HG03103 (cell line): ENCODE measurements around the gene IRF4.

Experiments
- ATAC-seq: cut with Tn5 transposase; IDR thresholded peaks from one replicate; pipeline ENCODE4 v1.9.1; 2021; ENCODE audit warnings: low read depth; ENCODE audit not compliant: unreplicated experiment

The IRF4 gene

DNA sequence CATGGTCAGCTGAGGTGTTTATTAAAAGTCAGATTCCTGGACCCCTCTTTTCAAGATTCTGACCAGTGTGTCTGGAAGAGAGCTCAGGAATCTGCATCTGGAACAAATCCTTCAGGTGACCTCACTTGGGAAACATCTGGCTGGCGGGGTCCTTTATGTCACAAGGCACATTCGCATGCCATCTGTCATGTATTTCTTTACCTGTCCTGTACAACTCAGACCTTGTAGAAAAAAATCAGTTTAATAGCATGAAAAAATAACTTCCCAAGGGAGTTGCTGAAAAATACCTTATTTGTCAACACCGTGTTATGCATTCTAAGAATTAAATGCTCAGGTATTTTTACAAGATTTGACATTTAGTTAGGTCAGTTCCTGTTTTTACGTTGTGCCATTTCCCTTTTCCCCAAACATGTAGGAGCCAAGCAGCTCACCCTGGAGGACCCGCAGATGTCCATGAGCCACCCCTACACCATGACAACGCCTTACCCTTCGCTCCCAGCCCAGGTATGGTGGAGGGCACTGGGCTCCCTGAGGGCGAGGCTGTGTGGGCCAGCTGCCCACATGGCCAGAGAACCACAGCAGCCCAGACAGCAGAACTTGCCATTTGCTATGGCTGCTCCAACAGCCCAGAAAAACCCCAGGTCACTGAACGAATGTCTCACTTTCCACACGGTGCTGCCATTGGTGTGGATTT, 4.0 kb downstream of the IRF4 start:
- no peak for ATAC-seq

DNA sequence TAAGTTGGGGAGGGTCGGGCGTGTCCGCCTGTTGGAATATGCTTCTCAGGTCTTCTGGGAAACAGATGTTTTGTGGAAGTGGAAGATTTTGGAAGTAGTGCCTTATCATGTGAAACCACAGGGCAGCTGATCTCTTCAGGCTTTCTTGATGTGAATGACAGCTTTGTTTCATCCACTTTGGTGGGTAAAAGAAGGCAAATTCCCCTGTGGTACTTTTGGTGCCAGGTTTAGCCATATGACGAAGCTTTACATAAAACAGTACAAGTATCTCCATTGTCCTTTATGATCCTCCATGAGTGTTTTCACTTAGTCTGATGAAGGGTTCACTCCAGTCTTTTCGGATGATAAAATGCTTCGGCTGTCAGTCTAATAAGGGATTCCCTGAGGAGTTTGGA, 4.6 kb downstream of the IRF4 start:
- no peak for ATAC-seq

DNA sequence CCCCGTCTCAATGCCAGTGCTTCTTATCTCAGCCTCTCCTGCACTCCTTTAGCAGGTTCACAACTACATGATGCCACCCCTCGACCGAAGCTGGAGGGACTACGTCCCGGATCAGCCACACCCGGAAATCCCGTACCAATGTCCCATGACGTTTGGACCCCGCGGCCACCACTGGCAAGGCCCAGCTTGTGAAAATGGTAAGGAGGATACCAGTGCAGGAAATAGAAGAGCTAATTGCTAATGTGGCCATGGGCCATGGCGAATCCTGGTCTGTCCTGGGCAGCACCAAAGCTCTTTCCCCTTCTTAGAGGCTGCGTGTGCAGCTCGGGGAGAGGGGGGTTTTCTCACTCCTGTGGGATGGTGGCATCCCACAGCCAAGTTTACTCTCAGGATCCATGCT, 5.5 kb downstream of the IRF4 start:
- no peak for ATAC-seq

DNA sequence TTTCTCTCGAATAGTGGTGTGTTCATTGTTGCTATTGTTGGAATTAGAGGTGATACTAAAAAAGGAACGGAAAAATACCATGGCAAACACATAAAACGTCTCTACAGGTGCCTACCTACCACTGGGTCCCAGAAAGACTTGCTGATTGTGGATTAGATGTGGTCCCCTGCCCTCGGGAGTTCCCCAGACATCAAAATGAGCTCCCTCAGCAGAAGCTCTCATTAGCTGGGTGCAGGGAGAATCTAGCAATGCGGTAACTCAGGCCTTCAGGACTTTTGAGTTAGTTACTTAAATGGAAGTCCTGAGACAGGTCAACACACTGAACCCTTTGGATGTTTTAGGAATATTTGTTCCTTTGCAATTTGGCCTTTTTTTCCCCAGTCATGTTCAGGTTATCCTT, 6.1 kb downstream of the IRF4 start:
- ATAC-seq = no peak

DNA sequence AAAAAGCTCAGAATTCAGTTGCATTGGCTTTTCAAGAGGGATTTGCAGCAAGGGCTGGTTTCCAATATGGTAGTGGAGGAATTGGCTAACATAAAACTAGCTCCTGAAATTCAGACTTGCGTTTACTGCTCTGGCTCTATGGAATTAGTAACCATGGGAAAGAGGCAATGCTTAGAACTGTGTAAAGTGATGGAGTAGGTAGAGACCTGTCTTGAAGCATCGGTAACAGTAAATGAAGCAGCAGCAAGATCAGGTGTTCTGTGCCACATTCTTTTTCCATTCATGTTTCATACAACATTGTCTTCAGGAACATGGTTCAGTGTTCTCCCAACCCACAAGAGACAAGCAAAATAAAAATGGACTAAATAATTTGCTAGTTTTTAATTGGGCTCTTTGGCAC, 6.5 kb downstream of the IRF4 start:
- ATAC-seq = no peak

DNA sequence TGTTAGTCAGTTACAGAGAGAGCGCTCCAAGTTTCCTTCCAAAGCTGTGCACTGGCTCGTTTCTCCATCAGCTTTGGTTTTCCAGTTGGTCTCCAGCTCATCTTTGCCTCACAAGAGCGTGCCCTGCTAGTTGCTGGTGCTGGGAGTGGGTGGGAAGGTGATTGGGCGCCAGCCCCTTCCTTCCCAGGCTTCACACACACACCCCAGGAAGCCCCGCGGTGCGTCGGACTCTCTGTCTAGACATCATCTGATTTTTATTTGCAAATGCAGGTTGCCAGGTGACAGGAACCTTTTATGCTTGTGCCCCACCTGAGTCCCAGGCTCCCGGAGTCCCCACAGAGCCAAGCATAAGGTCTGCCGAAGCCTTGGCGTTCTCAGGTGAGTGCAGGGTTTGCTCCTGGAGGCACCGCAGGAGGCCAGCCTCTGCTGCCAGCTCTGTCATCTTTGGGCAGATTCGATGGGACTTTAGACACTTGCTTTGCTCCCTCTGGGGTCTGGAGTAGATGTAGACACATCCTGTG, 7.1 kb downstream of the IRF4 start:
- no peak for ATAC-seq

DNA sequence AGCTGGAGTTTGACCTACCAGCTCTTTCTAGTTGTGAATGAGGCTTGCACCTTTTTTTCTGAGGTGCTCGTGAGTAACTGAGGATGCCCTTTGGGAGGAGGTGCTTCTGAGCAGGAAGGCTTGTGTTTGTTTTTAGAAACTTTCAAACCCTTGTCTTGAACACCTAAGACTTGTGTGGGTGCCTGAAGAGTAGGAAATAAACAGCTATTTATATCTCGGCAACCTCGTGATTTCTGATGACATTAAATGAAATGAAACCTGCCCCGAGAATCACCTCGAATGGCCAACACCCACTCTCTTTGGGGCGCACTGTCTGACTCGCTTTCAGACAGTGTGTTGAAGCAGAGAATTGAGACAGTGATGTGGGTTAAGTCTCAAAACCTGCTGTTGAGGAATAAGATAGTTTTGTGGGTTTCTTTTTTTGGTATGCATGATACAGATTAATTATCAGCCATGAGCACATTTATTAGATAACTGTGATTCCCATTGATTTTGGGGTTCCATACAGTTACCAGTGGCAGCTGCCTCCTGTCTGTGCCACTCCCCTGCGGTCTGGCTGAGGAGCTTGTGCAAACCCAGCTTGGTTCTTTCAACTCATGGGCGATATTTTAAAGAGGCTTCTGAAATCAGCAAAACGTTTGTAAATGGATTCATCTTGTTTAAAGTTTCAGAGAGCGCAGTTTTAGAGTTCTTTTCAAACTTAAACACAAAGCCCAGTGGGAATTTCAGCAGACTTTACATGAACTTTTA, 8.4 kb downstream of the IRF4 start:
- peak; percentile 40 for ATAC-seq

DNA sequence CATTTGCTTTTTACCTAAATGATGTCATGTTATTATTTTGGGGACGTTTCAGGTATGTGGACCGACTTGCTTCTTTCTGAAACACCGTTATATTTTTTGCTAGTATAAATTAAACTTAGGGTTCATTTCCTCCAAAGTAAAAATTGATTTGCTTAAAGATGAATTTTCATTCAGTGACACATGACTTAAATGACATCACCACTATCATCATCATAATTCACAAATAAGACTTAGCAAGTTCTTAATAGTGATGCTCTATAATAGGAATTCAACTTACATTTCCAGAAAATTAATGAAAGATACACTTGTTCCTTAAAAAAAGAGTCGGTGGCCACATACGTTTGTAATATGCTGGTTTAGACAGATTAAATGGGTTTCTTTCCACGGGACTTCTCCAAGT, 9.3 kb downstream of the IRF4 start:
- no peak for ATAC-seq

DNA sequence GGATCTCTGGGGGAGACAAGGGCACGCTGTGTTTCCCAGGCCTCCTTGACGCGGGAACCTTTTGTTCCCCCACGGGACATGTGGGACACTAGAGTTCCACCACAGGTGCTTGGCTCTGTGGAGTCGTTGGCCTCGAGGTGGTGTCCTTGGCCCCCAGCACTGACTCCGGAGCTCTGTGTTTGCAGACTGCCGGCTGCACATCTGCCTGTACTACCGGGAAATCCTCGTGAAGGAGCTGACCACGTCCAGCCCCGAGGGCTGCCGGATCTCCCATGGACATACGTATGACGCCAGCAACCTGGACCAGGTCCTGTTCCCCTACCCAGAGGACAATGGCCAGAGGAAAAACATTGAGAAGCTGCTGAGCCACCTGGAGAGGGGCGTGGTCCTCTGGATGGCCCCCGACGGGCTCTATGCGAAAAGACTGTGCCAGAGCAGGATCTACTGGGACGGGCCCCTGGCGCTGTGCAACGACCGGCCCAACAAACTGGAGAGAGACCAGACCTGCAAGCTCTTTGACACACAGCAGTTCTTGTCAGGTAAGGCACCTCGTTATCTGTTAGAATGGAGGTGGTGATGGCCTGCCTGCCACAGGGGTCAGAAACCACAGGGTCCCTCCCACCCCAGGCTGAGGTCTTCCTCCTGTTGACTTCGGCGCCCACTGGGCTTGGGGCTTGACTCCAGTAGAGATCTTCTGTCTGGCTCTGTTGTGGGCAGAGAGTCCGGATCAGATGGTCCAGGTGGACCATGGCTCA, 9.9 kb downstream of the IRF4 start:
- no peak for ATAC-seq

DNA sequence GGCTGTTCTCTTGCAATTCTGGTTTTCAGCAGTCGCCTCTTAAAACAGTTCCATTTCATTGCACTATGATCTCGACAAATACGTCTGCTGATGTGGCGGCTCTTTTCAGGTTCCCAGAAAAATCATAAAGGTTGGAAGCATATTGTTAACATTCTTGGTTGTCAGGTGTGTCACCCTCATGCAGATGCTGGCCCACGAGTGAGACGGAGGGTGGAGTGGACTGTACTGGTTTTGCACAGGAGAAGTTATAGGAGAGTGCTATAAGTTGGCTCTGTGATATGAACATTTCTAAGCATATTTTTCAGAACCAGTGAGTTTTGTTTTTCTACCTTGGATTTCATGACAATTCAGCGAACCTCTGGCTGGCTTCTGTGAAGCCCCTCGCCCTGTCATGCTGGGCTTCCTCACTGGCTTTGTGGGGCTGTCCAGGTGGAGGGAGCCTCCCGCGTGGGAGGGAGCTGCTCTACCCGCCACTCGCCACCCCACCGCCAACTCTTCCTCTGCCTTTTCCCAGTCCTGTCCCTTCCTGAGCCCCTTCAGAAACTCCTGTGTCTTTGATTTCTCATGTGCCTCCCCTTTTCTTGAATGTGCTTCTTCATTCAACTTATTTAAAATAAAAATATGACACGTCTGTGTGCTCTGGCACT, 10.6 kb downstream of the IRF4 start:
- no peak for ATAC-seq

DNA sequence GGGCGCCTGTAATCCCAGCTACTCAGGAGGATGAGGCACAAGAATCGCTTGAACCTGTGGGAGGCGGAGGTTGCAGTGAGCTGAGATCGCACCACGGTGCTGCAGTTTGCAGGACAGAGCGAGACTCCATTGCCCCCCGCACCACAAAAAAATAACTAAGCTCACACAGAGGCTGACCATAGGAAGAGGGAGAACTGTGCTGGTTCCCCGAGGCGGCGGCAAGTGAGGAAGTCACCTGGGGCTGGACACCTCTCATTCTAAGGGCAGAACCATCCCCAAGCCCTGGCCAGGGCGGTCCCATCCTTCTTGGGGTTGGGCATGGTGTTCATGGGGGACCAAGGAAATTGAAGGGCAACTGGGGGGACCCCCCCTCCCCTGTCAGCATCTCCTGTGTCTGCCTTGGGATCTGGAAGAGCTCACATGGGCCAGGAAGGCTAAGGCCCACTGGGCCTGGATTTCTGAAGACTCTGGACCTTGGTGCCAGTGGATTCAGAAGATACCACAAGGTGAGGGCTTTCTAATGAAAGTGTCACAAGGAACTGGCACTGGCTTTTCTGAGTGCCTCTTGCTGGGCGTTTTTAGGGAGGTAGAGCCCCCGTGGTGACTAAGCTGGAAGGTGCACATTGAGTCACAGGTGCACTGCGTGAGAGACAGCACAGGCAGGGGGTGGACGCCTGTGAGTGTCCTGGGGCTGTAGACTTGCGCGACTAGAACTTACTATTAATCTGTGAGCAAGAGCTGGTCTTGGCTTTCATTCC, 11.5 kb downstream of the IRF4 start:
- no peak for ATAC-seq

DNA sequence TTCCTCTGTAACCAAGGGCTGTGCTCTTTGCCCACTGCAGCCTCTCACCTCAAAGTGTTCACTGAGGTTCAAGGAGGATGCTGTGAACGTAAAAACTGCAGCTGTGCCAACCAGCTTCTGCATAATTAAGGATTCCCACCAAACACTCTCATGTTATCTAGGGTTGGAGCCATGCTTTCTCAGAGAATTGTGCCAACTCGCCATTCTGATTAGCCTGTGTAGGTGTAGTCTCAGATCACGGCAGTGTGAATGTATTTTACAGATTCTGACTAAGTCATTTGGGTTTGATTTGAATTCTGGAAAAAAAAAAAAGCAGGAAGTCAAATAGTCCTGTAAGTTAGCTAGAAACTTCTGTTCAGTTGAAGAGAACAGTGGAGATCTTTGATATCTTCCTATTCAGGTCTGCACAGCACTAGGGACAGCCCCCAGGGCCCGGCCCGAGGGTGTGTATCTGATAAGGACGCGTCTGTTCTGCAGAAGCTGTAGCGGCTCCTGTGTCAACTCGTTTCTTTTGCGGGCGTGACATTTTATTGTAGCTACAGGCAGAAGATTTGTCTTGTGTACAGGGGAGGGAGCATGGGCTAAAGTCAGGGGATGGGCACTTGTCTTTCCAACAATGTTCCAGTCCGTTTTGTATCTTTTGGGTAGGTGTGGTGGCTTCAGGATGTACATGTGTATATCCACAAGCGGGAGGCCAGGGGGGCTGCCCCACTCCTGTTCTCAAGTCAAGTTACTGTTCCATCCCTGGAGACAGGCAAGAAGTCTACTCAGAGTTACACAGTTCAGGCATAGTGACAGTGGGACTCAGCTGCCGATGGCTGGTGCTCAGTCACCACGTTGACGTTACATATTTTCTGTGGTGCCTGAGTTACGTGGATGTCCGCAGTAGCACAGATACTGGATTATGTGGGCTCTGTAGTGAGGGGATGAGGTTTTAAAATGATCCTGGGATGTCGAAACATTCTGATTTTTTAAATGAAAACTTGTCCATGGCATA, 12.4 kb downstream of the IRF4 start:
- no peak for ATAC-seq

DNA sequence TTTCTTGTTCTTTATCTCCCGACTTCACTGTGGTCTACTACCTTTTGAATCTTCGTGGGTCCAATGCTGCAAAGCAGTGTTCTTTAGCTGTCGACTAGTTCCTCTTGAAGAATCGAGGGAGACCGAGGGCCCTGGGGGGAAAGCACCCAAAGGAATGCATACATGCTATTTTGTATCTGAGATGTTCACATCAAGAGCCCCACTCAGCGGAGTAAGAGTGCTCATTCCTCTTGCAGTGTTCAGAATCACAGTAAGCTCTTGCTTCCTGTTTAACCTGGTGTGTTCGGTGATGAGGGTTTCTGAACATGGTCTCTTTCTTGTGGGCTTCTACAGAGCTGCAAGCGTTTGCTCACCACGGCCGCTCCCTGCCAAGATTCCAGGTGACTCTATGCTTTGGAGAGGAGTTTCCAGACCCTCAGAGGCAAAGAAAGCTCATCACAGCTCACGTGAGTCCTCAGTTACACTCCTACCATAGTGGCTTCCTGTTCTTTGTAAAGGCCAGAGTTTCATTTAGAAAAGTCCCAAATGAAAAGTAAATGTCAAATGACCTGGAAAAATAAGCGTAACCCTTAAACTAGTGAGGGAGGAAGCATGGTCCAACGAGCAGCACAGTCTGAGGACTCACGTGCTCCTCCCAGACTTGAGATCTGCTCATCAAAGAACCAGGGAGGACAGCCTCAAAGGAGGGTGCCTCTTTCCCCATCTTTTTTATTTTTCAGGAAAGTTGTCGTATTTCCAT, 13.3 kb downstream of the IRF4 start:
- no peak for ATAC-seq

DNA sequence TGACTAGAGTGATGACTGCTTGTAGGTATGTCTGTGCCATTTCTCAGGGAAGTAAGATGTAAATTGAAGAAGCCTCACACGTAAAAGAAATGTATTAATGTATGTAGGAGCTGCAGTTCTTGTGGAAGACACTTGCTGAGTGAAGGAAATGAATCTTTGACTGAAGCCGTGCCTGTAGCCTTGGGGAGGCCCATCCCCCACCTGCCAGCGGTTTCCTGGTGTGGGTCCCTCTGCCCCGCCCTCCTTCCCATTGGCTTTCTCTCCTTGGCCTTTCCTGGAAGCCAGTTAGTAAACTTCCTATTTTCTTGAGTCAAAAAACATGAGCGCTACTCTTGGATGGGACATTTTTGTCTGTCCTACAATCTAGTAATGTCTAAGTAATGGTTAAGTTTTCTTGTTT, 16.6 kb downstream of the IRF4 start:
- no peak for ATAC-seq

DNA sequence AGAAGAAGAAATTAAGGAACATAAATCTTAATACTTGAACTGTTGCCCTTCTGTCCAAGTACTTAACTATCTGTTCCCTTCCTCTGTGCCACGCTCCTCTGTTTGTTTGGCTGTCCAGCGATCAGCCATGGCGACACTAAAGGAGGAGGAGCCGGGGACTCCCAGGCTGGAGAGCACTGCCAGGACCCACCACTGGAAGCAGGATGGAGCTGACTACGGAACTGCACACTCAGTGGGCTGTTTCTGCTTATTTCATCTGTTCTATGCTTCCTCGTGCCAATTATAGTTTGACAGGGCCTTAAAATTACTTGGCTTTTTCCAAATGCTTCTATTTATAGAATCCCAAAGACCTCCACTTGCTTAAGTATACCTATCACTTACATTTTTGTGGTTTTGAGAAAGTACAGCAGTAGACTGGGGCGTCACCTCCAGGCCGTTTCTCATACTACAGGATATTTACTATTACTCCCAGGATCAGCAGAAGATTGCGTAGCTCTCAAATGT, 17.1 kb downstream of the IRF4 start:
- no peak for ATAC-seq

DNA sequence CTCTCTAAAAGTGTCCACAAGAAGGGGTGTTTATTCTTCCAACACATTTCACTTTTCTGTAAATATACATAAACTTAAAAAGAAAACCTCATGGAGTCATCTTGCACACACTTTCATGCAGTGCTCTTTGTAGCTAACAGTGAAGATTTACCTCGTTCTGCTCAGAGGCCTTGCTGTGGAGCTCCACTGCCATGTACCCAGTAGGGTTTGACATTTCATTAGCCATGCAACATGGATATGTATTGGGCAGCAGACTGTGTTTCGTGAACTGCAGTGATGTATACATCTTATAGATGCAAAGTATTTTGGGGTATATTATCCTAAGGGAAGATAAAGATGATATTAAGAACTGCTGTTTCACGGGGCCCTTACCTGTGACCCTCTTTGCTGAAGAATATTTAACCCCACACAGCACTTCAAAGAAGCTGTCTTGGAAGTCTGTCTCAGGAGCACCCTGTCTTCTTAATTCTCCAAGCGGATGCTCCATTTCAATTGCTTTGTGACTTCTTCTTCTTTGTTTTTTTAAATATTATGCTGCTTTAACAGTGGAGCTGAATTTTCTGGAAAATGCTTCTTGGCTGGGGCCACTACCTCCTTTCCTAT, 17.9 kb downstream of the IRF4 start:
- ATAC-seq = no peak

DNA sequence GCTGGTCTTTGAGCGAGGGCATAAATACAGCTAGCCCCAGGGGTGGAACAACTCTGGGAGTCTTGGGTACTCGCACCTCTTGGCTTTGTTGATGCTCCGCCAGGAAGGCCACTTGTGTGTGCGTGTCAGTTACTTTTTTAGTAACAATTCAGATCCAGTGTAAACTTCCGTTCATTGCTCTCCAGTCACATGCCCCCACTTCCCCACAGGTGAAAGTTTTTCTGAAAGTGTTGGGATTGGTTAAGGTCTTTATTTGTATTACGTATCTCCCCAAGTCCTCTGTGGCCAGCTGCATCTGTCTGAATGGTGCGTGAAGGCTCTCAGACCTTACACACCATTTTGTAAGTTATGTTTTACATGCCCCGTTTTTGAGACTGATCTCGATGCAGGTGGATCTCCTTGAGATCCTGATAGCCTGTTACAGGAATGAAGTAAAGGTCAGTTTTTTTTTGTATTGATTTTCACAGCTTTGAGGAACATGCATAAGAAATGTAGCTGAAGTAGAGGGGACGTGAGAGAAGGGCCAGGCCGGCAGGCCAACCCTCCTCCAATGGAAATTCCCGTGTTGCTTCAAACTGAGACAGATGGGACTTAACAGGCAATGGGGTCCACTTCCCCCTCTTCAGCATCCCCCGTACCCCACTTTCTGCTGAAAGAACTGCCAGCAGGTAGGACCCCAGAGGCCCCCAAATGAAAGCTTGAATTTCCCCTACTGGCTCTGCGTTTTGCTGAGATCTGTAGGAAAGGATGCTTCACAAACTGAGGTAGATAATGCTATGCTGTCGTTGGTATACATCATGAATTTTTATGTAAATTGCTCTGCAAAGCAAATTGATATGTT, 19.2 kb downstream of the IRF4 start:
- ATAC-seq = no peak
